Chondrocyte (in vitro differentiated cells): ENCODE results near the gene RNF213. TPM values are rescaled to one million over a fixed set of nuclear protein-coding genes. Genes with fewer than 3 reads are reported as not detected.

Experiments used
- DNase-seq: peaks from one replicate; pipeline ENCODE4 v3.0.0; 2021; ENCODE audit warnings: mixed read lengths, low spot score
- H3K27ac Mint-ChIP-seq: one replicate; pipeline ENCODE4 v1.8.0; 2021; ENCODE audit warnings: mild to moderate bottlenecking, moderate library complexity, mixed read lengths; ENCODE audit not compliant: unreplicated experiment
- H3K27me3 Mint-ChIP-seq: 2 replicates; pipeline ENCODE4 v1.8.0; 2021; ENCODE audit warnings: low read depth, mixed read lengths
- H3K36me3 Mint-ChIP-seq: 2 replicates; pipeline ENCODE4 v1.8.0; 2021; ENCODE audit warnings: low read depth, mixed read lengths
- H3K4me1 Mint-ChIP-seq: 2 replicates; pipeline ENCODE4 v1.8.0; 2021; ENCODE audit warnings: low read depth, mild to moderate bottlenecking, mixed read lengths
- H3K4me3 Mint-ChIP-seq: one replicate; pipeline ENCODE4 v1.8.0; 2021; ENCODE audit warnings: mild to moderate bottlenecking, moderate library complexity, mixed read lengths; ENCODE audit not compliant: unreplicated experiment
- H3K9me3 Mint-ChIP-seq: 2 replicates; pipeline ENCODE4 v1.8.0; 2021; ENCODE audit warnings: low read depth, mixed read lengths
- CTCF ChIP-seq: fragments of 200-600 bp; sonication (generic); IDR thresholded peaks from 2 replicates; pipeline ENCODE4 v1.5.0; 2021; ENCODE audit warnings: antibody characterized with exemption, mild to moderate bottlenecking, moderate library complexity
- total RNA-seq: library from RNA; stranded (reverse); gene quantifications from 3 replicates; pipeline ENCODE4 v1.2.1, GENCODE V29; 2021

RNF213 gene
- total RNA-seq, 1 donor from 2014 or later: 73.2 TPM

GRCh38 chr17:80307994-80308691 is 47.5 kb downstream of the RNF213 start:
- H3K4me3 Mint-ChIP-seq: no peak overlapping the region
- no peaks in the 10 kb centered on the region for H3K4me1 Mint-ChIP-seq
- TF ChIP-seq CTCF: no peak
- peaks cover 3% of the 10 kb centered on the region for H3K9me3 Mint-ChIP-seq
- no peak overlapping the region for H3K27ac Mint-ChIP-seq
- no peaks in the 10 kb centered on the region for H3K27me3 Mint-ChIP-seq
- DNase-seq: peak; percentile 27
- peaks cover 49% of the 10 kb centered on the region for H3K36me3 Mint-ChIP-seq

- Mint-ChIP-seq H3K4me1 (no peaks in the 10 kb centered on the region), H3K27ac (no peak overlapping the region)
Observed at GRCh38 chr17:80308692-80309517, 48.3 kb downstream of the RNF213 start.

GRCh38 chr17:80311216-80311827 is 50.7 kb downstream of the RNF213 start:
- Mint-ChIP-seq H3K4me3 (no peak overlapping the region), H3K9me3 (no peaks in the 10 kb centered on the region), H3K27ac (no peak overlapping the region), H3K36me3 (peaks cover 35% of the 10 kb centered on the region), H3K27me3 (no peaks in the 10 kb centered on the region), H3K4me1 (no peaks in the 10 kb centered on the region)
- no peak for TF ChIP-seq CTCF
- peak; percentile 60 for DNase-seq

More at GRCh38 chr17:80308692-80309517, 48.3 kb downstream of the RNF213 start:
- TF ChIP-seq CTCF: no peak
- H3K36me3 Mint-ChIP-seq: peaks cover 44% of the 10 kb centered on the region
- DNase-seq: peak; percentile 42
- H3K9me3 Mint-ChIP-seq: no peaks in the 10 kb centered on the region
- H3K27me3 Mint-ChIP-seq: no peaks in the 10 kb centered on the region
- H3K4me3 Mint-ChIP-seq: no peak overlapping the region

- Mint-ChIP-seq H3K27me3 (no peaks in the 10 kb centered on the region), H3K27ac (no peak overlapping the region), H3K36me3 (peaks cover 39% of the 10 kb centered on the region), H3K4me3 (no peak overlapping the region), H3K9me3 (no peaks in the 10 kb centered on the region), H3K4me1 (no peaks in the 10 kb centered on the region)
- DNase-seq: peak; percentile 66
- no peak for TF ChIP-seq CTCF
Observed at GRCh38 chr17:80312621-80313135, 52.0 kb downstream of the RNF213 start.
